RWPE1 (cell line): Measurements from ENCODE around the gene EZH1.

Source experiments
- CTCF ChIA-PET: fragments of 350-600 bp; sonication (Branson Sonifier 250); formaldehyde crosslinking; extraction: SDS; loops from one replicate; lab custom pipeline; 2021; lab: Yijun Ruan, JAX
- POLR2A ChIA-PET: fragments of 400-600 bp; formaldehyde crosslinking; extraction: SDS; loops from one replicate; lab custom pipeline; 2020; ENCODE audit warnings: antibody characterized with exemption; ENCODE audit not compliant: low non-redundant PET; lab: Yijun Ruan, JAX
- DNase-seq: peaks from one replicate; pipeline ENCODE4 v3.0.0; 2012; ENCODE audit warnings: low spot score
- H3K27ac ChIP-seq: fragments of 450-650 bp; 2 replicates; pipeline ENCODE4 v1.5.1; 2017
- TF ChIP-seq, protein P1 (sequence below): fragments of 450-650 bp; conservative IDR thresholded peaks from 2 replicates; pipeline ENCODE4 v1.5.1; 2017; ENCODE audit warnings: low read depth, mild to moderate bottlenecking

EZH1 gene

GRCh38 chr17:42681976-42682721 lies 62.7 kb downstream of the EZH1 start, which contains the start of gene CNTNAP1:
Gene CNTNAP1 (plus strand): TSS chr17:42682531. CDS start chr17:42682830, 299 bp downstream.
- ChIA-PET POLR2A (no interaction called here), CTCF (interaction anchor here (1.9 kb wide), 1 partner anchor 104 kb away, joined by 12 read pairs; the partner anchor contains the start of gene PSMC3IP)
- H3K27ac ChIP-seq, result peak within 1 kb of the TSS; percentile 99
- TF ChIP-seq, protein P1, sequence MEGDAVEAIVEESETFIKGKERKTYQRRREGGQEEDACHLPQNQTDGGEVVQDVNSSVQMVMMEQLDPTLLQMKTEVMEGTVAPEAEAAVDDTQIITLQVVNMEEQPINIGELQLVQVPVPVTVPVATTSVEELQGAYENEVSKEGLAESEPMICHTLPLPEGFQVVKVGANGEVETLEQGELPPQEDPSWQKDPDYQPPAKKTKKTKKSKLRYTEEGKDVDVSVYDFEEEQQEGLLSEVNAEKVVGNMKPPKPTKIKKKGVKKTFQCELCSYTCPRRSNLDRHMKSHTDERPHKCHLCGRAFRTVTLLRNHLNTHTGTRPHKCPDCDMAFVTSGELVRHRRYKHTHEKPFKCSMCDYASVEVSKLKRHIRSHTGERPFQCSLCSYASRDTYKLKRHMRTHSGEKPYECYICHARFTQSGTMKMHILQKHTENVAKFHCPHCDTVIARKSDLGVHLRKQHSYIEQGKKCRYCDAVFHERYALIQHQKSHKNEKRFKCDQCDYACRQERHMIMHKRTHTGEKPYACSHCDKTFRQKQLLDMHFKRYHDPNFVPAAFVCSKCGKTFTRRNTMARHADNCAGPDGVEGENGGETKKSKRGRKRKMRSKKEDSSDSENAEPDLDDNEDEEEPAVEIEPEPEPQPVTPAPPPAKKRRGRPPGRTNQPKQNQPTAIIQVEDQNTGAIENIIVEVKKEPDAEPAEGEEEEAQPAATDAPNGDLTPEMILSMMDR, result no peak
- peak; percentile 51 for DNase-seq

DNA sequence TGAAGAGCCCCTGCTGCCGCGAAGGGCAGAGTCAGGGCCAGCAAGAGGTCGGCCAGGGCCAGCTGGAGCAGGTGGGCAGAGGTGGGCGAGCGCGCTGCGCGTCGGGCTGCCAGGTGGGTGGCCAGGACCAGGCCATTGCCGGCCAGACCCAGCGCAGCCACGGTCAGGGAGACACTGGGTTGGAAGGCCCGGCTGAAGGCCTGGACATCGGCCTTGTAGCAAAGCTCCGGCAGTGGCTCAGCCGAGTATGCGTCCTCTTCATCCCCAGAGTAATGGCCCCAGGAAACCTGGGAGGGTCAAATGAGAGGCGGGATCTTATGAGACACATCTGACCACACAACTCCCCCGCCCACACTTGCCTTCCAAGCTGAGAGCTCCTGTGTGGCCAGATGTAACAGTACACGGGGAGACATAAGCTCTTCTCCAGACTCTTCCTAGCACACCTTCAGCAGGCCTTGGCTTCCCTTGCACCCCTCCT lies 64.5 kb downstream of the EZH1 start:
- TF ChIP-seq, protein P1, result no peak
- ChIA-PET CTCF (interaction anchor here (0.7 to 3.1 kb wide), 7 partner anchors 23 to 102 kb away, joined by 3 to 37 read pairs (median 4); partner anchors contain the start of genes RETREG3 and TUBG1), POLR2A (no interaction called here)
- no peak for DNase-seq
- peak overlapping the region; percentile 99 for H3K27ac ChIP-seq

GRCh38 chr17:42679492-42680330 lies 65.1 kb downstream of the EZH1 start:
- peak; percentile 70 for DNase-seq
- peak overlapping the region; percentile 99 for H3K27ac ChIP-seq
- TF ChIP-seq, protein P1, result peak; percentile 91
- ChIA-PET CTCF (interaction anchor here (0.6 to 3.1 kb wide), 11 partner anchors 17 to 101 kb away, joined by 3 to 37 read pairs (median 3); partner anchors contain the start of genes RETREG3 and TUBG1), POLR2A (interaction anchor here (0.5 to 0.6 kb wide), 2 partner anchors 31 to 46 kb away, joined by 4 to 9 read pairs; no protein-coding TSS in a partner anchor)

GRCh38 chr17:42678951-42679491 lies 65.8 kb downstream of the EZH1 start:
- POLR2A ChIA-PET, result interaction anchor here (0.5 to 0.6 kb wide), 3 partner anchors 11 to 46 kb away, joined by 3 to 9 read pairs (median 4); no protein-coding TSS in a partner anchor
- CTCF ChIA-PET, result interaction anchor here (0.5 to 3.1 kb wide), 8 partner anchors 16 to 227 kb away, joined by 3 to 37 read pairs (median 4); partner anchors contain the start of genes RETREG3 and TUBG1
- TF ChIP-seq, protein P1, result no peak
- peak overlapping the region; percentile 99 for H3K27ac ChIP-seq
- peak; percentile 70 for DNase-seq

DNA sequence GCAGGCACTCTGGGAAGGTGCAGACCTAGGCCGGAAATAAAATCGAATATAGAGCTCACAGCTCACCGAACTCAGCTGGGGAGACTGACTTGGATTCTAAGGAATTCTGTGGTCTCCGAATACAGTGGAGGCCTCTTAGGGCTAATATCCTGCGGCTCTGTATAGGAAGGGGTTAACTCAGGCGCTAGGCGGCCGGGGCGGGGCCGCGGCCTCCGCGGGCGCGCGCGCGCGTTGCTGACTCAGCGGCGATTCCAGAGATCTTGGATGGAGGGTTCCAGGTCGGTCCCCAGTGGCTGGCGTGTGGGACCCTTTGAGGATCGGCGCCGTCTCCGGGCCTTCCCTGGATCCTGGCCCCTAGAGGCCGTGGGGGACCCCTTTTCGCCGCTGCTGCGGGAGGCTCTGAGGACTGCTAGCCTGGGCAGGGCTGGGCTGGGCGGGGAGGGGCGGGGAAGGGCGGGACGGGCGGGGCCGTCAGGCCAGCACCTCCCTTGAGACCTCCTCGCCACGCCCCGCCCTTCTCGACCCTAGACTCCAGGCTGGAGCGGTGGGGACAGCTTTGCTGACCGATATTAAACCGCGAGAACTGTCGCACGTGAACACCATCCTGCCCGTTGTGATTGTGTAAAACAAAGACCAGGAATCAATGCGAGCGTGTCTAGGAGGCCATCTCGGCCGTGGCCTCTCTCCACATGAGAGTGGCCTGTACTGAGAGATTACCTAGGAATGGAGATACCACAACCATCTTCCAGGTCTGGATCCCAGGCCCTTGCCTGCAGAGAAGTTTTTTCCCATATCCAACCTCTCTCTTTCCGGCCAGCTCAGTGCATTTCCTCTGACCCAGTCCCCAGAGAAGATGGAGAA lies 66.7 kb downstream of the EZH1 start:
- H3K27ac ChIP-seq, result peak overlapping the region; percentile 99
- TF ChIP-seq, protein P1, result no peak
- ChIA-PET CTCF (interaction anchor here (0.5 to 3.1 kb wide), 3 partner anchors 60 to 227 kb away, joined by 4 to 37 read pairs (median 18); no protein-coding TSS in a partner anchor), POLR2A (interaction anchor here (0.6 to 0.9 kb wide), 2 partner anchors 10 to 68 kb away, joined by 3 read pairs; partner anchors contain the start of gene TUBG1)
- DNase-seq, result peak; percentile 90
